ENCODE results near the gene FRY.
"Not testable (repeated sequence)": the region's sequence is repeated elsewhere in the genome, so short reads cannot be mapped to it uniquely, and the experiment has no call there.

The FRY gene

DNA sequence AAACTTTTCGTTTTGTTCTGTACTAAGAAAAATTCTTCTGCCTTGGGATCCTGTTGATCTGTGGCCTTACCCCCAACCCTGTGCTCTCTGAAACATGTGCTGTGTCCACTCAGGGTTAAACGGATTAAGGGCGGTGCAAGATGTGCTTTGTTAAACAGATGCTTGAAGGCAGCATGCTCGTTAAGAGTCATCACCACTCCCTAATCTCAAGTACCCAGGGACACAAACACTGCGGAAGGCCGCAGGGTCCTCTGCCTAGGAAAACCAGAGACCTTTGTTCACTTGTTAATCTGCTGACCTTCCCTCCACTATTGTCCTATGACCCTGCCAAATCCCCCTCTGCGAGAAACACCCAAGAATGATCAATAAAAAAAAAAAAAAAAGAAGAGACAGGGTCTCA is 30.8 kb upstream of the FRY start:
- H3K9ac ChIP-seq (ENCODE audit: low read length); H3K27me3 ChIP-seq (replicated peaks; ENCODE audit: control insufficient read depth, insufficient read depth, low read length); H3K9me3 ChIP-seq (ENCODE audit: control insufficient read depth, low read length); H3K4me1 ChIP-seq (ENCODE audit: control insufficient read depth, insufficient read depth, low read length); H3K4me3 ChIP-seq (ENCODE audit: low read length); H3K36me3 ChIP-seq (ENCODE audit: control insufficient read depth, insufficient read depth, low read length, severe bottlenecking); DNase-seq (ENCODE audit: low read depth): not testable (repeated sequence)

DNA sequence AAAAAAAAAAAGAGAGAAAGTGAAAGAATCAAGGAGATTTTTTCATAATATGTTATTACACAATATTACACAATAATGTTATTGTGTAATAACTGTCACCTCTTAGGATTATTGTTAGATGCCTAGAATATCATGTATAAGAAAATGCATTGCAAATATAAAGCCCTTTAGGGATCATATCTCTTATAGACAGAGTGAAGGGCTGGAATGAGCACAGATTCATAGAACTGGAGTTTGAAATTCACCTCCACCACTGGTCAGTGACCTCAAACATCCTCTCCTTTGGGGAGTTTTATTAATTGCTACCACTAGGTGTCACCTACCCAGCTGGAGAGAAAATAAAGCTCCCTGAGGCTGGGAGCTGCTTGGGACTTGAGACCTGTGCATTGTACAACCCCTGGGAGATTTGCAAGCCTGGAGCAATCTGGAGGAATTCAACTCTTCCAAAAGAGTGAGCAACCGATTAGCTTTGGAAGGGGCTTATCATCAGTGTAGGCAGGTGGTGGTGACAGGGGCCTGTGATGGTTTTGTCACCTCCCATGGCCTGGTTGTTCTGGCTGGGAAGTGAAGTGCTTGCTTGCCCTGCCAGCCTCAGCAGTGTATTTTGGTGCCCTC is 30.3 kb upstream of the FRY start:
- DNase-seq (ENCODE audit: low read depth): peak; percentile 69
- Histone ChIP-seq H3K9ac (ENCODE audit: low read length) (no peak overlapping the region), H3K9me3 (ENCODE audit: control insufficient read depth, low read length) (no peaks in the 10 kb centered on the region), H3K36me3 (ENCODE audit: control insufficient read depth, insufficient read depth, low read length, severe bottlenecking) (no peaks in the 10 kb centered on the region), H3K4me3 (ENCODE audit: low read length) (no peak overlapping the region), H3K27me3 (replicated peaks; ENCODE audit: control insufficient read depth, insufficient read depth, low read length) (no peaks in the 10 kb centered on the region), H3K4me1 (ENCODE audit: control insufficient read depth, insufficient read depth, low read length) (peaks cover 7% of the 10 kb centered on the region)

DNA sequence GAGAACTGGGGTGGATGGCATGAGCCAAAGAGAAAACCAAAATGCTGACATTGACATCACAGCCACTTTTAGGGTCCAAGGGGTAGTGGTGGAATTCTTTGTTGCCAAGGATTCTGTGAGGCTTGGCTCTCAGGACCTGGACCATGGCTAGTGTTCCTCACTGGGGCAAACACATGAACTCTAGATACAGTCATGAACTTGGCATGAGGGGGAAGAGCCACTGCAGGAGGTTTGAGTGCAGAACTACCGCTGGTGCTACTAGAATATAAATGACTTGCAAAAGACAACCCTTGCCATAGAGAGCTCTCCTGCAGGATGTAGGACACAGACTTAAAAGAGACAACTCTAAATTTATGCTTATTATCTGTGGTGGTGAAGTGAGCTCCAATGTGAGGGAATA is 29.8 kb upstream of the FRY start:
- DNase-seq (ENCODE audit: low read depth): no peak
- H3K36me3 ChIP-seq (ENCODE audit: control insufficient read depth, insufficient read depth, low read length, severe bottlenecking): no peaks in the 10 kb centered on the region

DNA sequence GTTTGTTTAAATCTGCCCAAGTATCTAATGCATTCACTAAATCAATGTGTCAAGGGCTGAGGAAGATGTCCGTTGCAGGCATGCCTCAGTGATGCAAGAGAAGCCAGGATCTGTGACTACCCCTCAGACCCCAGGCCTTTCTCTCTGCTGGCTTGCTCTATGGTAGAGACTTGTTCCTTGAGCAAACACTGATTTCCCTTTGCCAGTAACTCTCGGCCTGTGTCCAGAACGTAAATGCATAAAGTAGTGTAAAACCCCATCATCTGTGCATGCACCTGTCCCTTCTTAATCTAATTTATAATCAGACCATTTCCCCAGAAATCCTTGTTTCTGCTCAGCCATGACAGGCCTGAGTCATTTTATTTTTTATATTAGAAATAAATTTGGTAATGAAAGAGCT is 28.7 kb upstream of the FRY start:
- H3K9ac ChIP-seq (ENCODE audit: low read length): no peak overlapping the region
- no peak for DNase-seq (ENCODE audit: low read depth)
- no peaks in the 10 kb centered on the region for H3K27me3 ChIP-seq (replicated peaks; ENCODE audit: control insufficient read depth, insufficient read depth, low read length)
- no peaks in the 10 kb centered on the region for H3K36me3 ChIP-seq (ENCODE audit: control insufficient read depth, insufficient read depth, low read length, severe bottlenecking)
- H3K9me3 ChIP-seq (ENCODE audit: control insufficient read depth, low read length): no peaks in the 10 kb centered on the region
- H3K4me3 ChIP-seq (ENCODE audit: low read length): no peak overlapping the region
- H3K4me1 ChIP-seq (ENCODE audit: control insufficient read depth, insufficient read depth, low read length): peaks cover 7% of the 10 kb centered on the region

More for the DNA sequence above, 29.8 kb upstream of the FRY start:
- H3K9me3 ChIP-seq (ENCODE audit: control insufficient read depth, low read length): no peaks in the 10 kb centered on the region
- no peaks in the 10 kb centered on the region for H3K27me3 ChIP-seq (replicated peaks; ENCODE audit: control insufficient read depth, insufficient read depth, low read length)
- no peak overlapping the region for H3K9ac ChIP-seq (ENCODE audit: low read length)
- peaks cover 7% of the 10 kb centered on the region for H3K4me1 ChIP-seq (ENCODE audit: control insufficient read depth, insufficient read depth, low read length)
- H3K4me3 ChIP-seq (ENCODE audit: low read length): no peak overlapping the region

DNA sequence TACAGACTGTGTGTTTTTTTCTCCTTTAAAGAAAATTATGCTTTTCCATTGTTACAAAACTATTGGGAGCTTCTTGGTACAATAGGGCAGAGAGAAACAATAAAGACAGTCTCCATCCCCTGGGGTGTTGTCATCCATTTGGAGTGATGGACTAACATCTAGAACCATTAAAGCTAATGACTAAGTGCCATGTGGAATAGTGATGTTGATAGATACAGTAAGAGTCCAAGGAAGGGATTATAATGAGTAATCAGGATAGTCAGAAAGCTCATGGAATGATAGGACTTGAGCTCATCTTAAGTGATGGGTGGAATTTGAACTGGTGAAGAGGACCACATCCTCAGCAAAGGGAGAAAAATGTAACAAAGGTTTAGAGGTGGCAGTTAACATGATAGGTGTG is 24.1 kb upstream of the FRY start:
- Histone ChIP-seq H3K36me3 (ENCODE audit: control insufficient read depth, insufficient read depth, low read length, severe bottlenecking) (no peaks in the 10 kb centered on the region), H3K9me3 (ENCODE audit: control insufficient read depth, low read length) (no peaks in the 10 kb centered on the region), H3K4me1 (ENCODE audit: control insufficient read depth, insufficient read depth, low read length) (no peaks in the 10 kb centered on the region), H3K9ac (ENCODE audit: low read length) (no peak overlapping the region), H3K27me3 (replicated peaks; ENCODE audit: control insufficient read depth, insufficient read depth, low read length) (no peaks in the 10 kb centered on the region), H3K4me3 (ENCODE audit: low read length) (no peak overlapping the region)
- DNase-seq (ENCODE audit: low read depth): no peak

DNA sequence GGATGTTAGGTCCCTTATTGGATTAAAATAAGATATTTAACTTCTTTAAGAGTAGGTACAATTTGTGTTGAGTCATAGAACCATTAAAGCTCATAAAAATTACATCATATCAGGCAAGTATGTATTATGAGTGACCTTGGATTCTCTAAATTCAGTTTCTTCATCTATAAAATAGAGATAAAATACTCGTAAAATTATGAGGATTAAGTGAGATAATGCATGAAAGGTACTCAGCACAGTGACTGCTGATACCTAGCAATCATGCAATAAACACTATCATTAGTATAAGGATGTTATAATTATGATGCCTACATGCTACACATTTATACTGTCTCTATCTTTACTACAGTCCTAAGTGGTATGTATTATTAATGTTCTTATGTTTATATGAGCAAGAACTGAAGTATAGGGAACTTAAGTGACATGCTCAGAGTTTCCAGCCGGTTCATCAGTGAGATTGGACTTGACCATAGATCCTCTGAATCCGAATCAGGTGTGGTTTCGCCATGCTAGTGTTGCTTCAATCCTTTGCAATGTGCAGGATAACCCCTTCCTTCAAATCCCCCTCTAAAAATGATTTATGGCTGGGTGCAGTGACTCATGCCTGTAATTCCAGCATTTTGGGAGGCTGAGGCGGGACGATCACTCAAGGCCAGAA is 22.9 kb upstream of the FRY start:
- H3K4me1 ChIP-seq (ENCODE audit: control insufficient read depth, insufficient read depth, low read length): no peaks in the 10 kb centered on the region
- no peaks in the 10 kb centered on the region for H3K36me3 ChIP-seq (ENCODE audit: control insufficient read depth, insufficient read depth, low read length, severe bottlenecking)
- no peak overlapping the region for H3K9ac ChIP-seq (ENCODE audit: low read length)
- DNase-seq (ENCODE audit: low read depth): no peak
- H3K27me3 ChIP-seq (replicated peaks; ENCODE audit: control insufficient read depth, insufficient read depth, low read length): no peaks in the 10 kb centered on the region
- no peak overlapping the region for H3K4me3 ChIP-seq (ENCODE audit: low read length)
- no peaks in the 10 kb centered on the region for H3K9me3 ChIP-seq (ENCODE audit: control insufficient read depth, low read length)

DNA sequence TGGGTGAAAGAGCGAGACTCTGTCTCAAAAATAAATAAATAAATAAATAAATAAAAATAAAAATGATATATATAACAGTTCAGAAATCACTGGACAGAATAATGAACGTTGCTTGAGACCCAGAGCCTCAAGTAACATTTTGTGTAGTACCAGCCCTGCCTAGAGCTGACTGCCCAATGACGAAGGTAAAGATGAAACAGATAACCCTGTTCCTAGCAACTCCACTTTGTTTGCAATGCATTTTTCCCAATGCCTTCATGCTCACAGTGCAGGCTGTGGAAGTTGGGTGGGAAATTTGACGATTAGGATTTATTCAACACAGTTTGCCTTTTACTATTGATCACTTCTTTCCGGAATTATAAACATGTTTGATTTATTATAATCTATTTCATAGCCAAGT is 22.2 kb upstream of the FRY start:
- H3K4me1 ChIP-seq (ENCODE audit: control insufficient read depth, insufficient read depth, low read length): no peaks in the 10 kb centered on the region
- H3K4me3 ChIP-seq (ENCODE audit: low read length): no peak overlapping the region
- DNase-seq (ENCODE audit: low read depth): no peak
- no peaks in the 10 kb centered on the region for H3K9me3 ChIP-seq (ENCODE audit: control insufficient read depth, low read length)
- no peaks in the 10 kb centered on the region for H3K27me3 ChIP-seq (replicated peaks; ENCODE audit: control insufficient read depth, insufficient read depth, low read length)
- H3K36me3 ChIP-seq (ENCODE audit: control insufficient read depth, insufficient read depth, low read length, severe bottlenecking): no peaks in the 10 kb centered on the region
- H3K9ac ChIP-seq (ENCODE audit: low read length): no peak overlapping the region

DNA sequence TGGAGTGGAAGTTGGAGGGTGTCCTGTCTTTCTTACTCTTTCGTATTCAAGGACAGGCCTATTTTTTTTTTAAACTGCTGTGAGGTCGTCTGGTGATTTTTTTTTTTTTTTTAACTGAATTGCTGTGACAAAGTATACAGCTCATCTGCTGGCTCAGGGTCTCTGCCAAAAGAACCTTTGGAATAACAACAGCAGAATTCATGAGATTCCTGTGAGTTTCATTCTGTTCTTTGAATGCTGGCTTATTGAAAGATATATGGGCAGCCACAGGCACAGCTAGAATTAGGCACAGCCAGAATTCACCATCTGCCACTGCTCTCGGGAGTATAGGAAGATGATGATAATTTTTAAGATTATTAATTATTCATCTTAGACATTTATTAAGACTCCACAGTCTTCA is 21.4 kb upstream of the FRY start:
- no peak overlapping the region for H3K9ac ChIP-seq (ENCODE audit: low read length)
- H3K9me3 ChIP-seq (ENCODE audit: control insufficient read depth, low read length): no peaks in the 10 kb centered on the region
- H3K4me1 ChIP-seq (ENCODE audit: control insufficient read depth, insufficient read depth, low read length): no peaks in the 10 kb centered on the region
- no peaks in the 10 kb centered on the region for H3K27me3 ChIP-seq (replicated peaks; ENCODE audit: control insufficient read depth, insufficient read depth, low read length)
- peak; percentile 50 for DNase-seq (ENCODE audit: low read depth)
- H3K4me3 ChIP-seq (ENCODE audit: low read length): no peak overlapping the region
- H3K36me3 ChIP-seq (ENCODE audit: control insufficient read depth, insufficient read depth, low read length, severe bottlenecking): no peaks in the 10 kb centered on the region

DNA sequence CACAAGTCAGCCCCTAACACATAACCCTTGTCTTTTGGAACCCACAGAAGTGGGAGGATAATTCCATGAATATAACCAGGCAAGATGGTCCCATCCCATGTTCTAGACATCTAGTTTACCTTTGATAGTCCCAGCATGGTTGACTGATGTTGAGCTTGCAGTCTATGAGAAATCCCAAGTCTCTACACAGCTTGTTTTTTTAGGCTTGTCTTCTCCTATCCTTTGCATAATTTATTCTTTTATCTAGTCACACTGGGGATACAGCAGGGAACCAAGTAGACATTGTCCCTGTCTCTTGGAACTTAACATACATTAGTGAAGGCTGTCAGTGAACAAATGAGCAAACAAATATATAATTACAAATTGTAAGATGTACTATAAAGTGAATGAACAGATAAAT is 19.6 kb upstream of the FRY start:
- Histone ChIP-seq H3K9ac (ENCODE audit: low read length) (no peak overlapping the region), H3K4me1 (ENCODE audit: control insufficient read depth, insufficient read depth, low read length) (peaks cover 9% of the 10 kb centered on the region), H3K27me3 (replicated peaks; ENCODE audit: control insufficient read depth, insufficient read depth, low read length) (no peaks in the 10 kb centered on the region), H3K36me3 (ENCODE audit: control insufficient read depth, insufficient read depth, low read length, severe bottlenecking) (no peaks in the 10 kb centered on the region), H3K4me3 (ENCODE audit: low read length) (no peak overlapping the region), H3K9me3 (ENCODE audit: control insufficient read depth, low read length) (no peaks in the 10 kb centered on the region)
- no peak for DNase-seq (ENCODE audit: low read depth)

DNA sequence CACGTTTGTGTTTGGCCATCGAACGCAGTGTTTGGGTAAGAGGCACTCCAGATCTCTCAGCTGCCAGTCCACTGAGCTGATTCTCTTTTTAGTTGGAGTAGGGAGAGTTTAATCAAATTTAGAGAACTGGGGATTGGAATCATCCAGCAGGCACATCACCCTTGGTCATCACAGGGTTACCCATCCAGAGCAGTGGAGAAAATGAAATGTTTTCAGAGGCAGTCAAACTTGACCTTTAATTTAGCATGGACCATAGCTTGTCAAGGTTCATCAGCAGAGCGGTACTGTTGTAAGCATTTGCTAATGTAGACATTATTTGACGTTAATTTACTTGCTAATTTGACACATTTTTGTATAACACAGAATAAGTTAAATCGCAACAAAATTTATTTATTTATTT is 18.4 kb upstream of the FRY start:
- H3K9me3 ChIP-seq (ENCODE audit: control insufficient read depth, low read length): no peaks in the 10 kb centered on the region

DNA sequence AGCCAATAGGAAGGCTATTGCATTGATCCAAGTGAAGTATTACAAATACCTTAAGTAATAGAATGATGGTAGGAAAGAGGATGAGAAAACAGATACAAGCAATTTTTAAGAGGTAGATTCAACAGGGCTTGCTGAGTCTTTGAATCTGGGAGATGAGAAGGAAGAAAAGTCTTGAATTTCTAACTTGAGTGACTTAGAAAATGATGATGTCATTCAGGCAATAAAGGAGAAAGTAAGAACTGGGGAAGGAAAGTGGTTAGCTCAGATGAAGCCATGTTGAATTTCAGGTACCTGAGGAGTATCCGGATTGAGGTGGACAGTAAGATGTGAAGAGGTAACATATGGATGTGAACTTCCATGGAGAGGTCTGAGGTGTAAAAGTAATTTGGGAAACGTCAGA is 15.5 kb upstream of the FRY start:
- Histone ChIP-seq H3K9ac (ENCODE audit: low read length) (no peak overlapping the region), H3K4me3 (ENCODE audit: low read length) (no peak overlapping the region), H3K4me1 (ENCODE audit: control insufficient read depth, insufficient read depth, low read length) (peaks cover 10% of the 10 kb centered on the region), H3K9me3 (ENCODE audit: control insufficient read depth, low read length) (no peaks in the 10 kb centered on the region), H3K27me3 (replicated peaks; ENCODE audit: control insufficient read depth, insufficient read depth, low read length) (no peaks in the 10 kb centered on the region), H3K36me3 (ENCODE audit: control insufficient read depth, insufficient read depth, low read length, severe bottlenecking) (no peaks in the 10 kb centered on the region)
- no peak for DNase-seq (ENCODE audit: low read depth)

More for the DNA sequence above, 18.4 kb upstream of the FRY start:
- no peaks in the 10 kb centered on the region for H3K27me3 ChIP-seq (replicated peaks; ENCODE audit: control insufficient read depth, insufficient read depth, low read length)
- no peak overlapping the region for H3K4me3 ChIP-seq (ENCODE audit: low read length)
- H3K4me1 ChIP-seq (ENCODE audit: control insufficient read depth, insufficient read depth, low read length): peaks cover 10% of the 10 kb centered on the region
- H3K9ac ChIP-seq (ENCODE audit: low read length): no peak overlapping the region
- H3K36me3 ChIP-seq (ENCODE audit: control insufficient read depth, insufficient read depth, low read length, severe bottlenecking): no peaks in the 10 kb centered on the region
- no peak for DNase-seq (ENCODE audit: low read depth)

DNA sequence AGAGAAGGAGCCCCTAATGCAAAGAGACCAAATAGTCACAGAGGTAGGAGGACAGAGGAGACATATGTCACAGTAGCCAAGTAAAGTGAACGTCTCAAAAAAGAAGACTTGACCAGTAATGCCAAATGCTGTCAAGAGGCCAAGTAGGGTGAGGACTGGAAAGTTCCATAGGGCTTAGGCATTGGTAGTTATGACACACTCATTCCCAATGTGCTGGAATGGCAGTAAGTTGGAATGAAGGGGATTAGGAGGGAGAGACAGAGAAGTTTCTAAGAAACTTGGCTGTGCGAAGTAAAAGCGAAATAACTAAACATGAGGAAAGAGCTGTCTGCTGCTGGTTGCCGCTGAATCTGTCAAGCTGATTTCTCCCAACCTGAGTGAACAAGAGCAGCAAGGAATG is 14.9 kb upstream of the FRY start:
- H3K9ac ChIP-seq (ENCODE audit: low read length): no peak overlapping the region
- peaks cover 10% of the 10 kb centered on the region for H3K4me1 ChIP-seq (ENCODE audit: control insufficient read depth, insufficient read depth, low read length)
- H3K36me3 ChIP-seq (ENCODE audit: control insufficient read depth, insufficient read depth, low read length, severe bottlenecking): no peaks in the 10 kb centered on the region
- no peaks in the 10 kb centered on the region for H3K27me3 ChIP-seq (replicated peaks; ENCODE audit: control insufficient read depth, insufficient read depth, low read length)
- no peaks in the 10 kb centered on the region for H3K9me3 ChIP-seq (ENCODE audit: control insufficient read depth, low read length)
- no peak overlapping the region for H3K4me3 ChIP-seq (ENCODE audit: low read length)
- DNase-seq (ENCODE audit: low read depth): no peak

Data from adipocyte (in vitro differentiated cells).